ENCODE measurements around the gene ADAMTS4. TPM values are rescaled to one million over a fixed set of nuclear protein-coding genes. Genes with fewer than 3 reads are reported as not detected.
A peak's percentile ranks its signal among the peaks of the same experiment; 100 is the strongest.

The ADAMTS4 gene
- total RNA-seq, 4 donors from 2014 or later: 0.20 to 15.3 (median 4.2) TPM

GRCh38 chr1:161161652-161162051 lies 37.2 kb downstream of the ADAMTS4 start:
- no peak overlapping the region for H3K4me3 ChIP-seq (ENCODE audit: low read depth, poor library complexity, severe bottlenecking)
- no peak for DNase-seq (ENCODE audit: low spot score in 2 of 2)
- intact Hi-C loops (cut with DNase I; ENCODE audit: low total_unique reads): no loop called here
- TF ChIP-seq POLR2A (IDR thresholded peaks at IDR 0.05) (no peak), CTCF (IDR thresholded peaks at IDR 0.05) (no peak)
- WGBS, 2 donors: 81 to 88% methylated on average over 5 of the region's 5 CpGs

GRCh38 chr1:161160671-161161145 lies 38.1 kb downstream of the ADAMTS4 start:
- no peak for TF ChIP-seq POLR2A (IDR thresholded peaks at IDR 0.05)
- TF ChIP-seq CTCF (IDR thresholded peaks at IDR 0.05): no peak
- intact Hi-C loops (cut with DNase I; ENCODE audit: low total_unique reads): no loop called here
- 91 to 92% methylated on average over 22 of the region's 22 CpGs for WGBS, 2 donors
- no peak for DNase-seq (ENCODE audit: low spot score in 2 of 2)
- no peak overlapping the region for H3K4me3 ChIP-seq (ENCODE audit: low read depth, poor library complexity, severe bottlenecking)

GRCh38 chr1:161159913-161160243 lies 39.0 kb downstream of the ADAMTS4 start:
- DNase-seq (ENCODE audit: low spot score in 2 of 2): no peak
- TF ChIP-seq CTCF (IDR thresholded peaks at IDR 0.05) (no peak), POLR2A (IDR thresholded peaks at IDR 0.05) (no peak)
- H3K4me3 ChIP-seq (ENCODE audit: low read depth, poor library complexity, severe bottlenecking): peak overlapping the region; percentile 98
- 5 to 11% methylated on average over 11 of the region's 11 CpGs for WGBS, 2 donors
- intact Hi-C loops (cut with DNase I; ENCODE audit: low total_unique reads): no loop called here

- WGBS, 2 donors: 1 to 3% methylated on average over 27 to 55 of the region's 60 CpGs
- peak; percentile 91 to 99 for DNase-seq (ENCODE audit: low spot score in 2 of 2)
- TF ChIP-seq POLR2A (IDR thresholded peaks at IDR 0.05): no peak
- peak within 1 kb of the TSS; percentile 98 for H3K4me3 ChIP-seq (ENCODE audit: low read depth, poor library complexity, severe bottlenecking)
- intact Hi-C loops (cut with DNase I; ENCODE audit: low total_unique reads): no loop called here
Measured at GRCh38 chr1:161159087-161159912, 39.6 kb downstream of the ADAMTS4 start, which contains the start of gene USP21. Gene USP21, plus strand, starts transcription at chr1:161159500. Its CDS starts 1,141 bp downstream, at chr1:161160641.

GRCh38 chr1:161158316-161159010 lies 40.4 kb downstream of the ADAMTS4 start:
- no peak overlapping the region for H3K4me3 ChIP-seq (ENCODE audit: low read depth, poor library complexity, severe bottlenecking)
- intact Hi-C loops (cut with DNase I; ENCODE audit: low total_unique reads): no loop called here
- WGBS, 2 donors: 57 to 70% methylated on average over 9 of the region's 9 CpGs
- TF ChIP-seq CTCF (IDR thresholded peaks at IDR 0.05): no peak
- TF ChIP-seq POLR2A (IDR thresholded peaks at IDR 0.05): no peak
- no peak for DNase-seq (ENCODE audit: low spot score in 2 of 2)

- H3K4me3 ChIP-seq (ENCODE audit: low read depth, poor library complexity, severe bottlenecking): no peak overlapping the region
- DNase-seq (ENCODE audit: low spot score in 2 of 2): no peak
- no peak for TF ChIP-seq CTCF (IDR thresholded peaks at IDR 0.05)
- no peak for TF ChIP-seq POLR2A (IDR thresholded peaks at IDR 0.05)
- WGBS, 2 donors: 95 to 100% methylated on average over 1 of the region's 1 CpG
- intact Hi-C loops (cut with DNase I; ENCODE audit: low total_unique reads): no loop called here
Measured at GRCh38 chr1:161157867-161158266, 41.0 kb downstream of the ADAMTS4 start.

Data from lower leg skin (tissue), 4 donors.